Sigmoid colon (tissue), 7 donors: Measurements from ENCODE around the gene WNT7A. TPM values are rescaled to one million over a fixed set of nuclear protein-coding genes. Genes with fewer than 3 reads are reported as not detected.

Experiments used
- DNase-seq: peaks from one replicate; pipeline ENCODE4 v3.0.0-alpha.2; 2019
- H3K27ac ChIP-seq, 4 donors: fragments of 200-600 bp; sonication (generic); one replicate each; pipeline ENCODE4 v1.5.1; 2016 to 2019; ENCODE audit warnings: mild to moderate bottlenecking in 1 of 4
- H3K27me3 ChIP-seq, 3 donors: fragments of 200-600 bp; sonication (generic); one replicate each; pipeline ENCODE4 v1.5.1; 2019; ENCODE audit warnings: mild to moderate bottlenecking in 1 of 3
- H3K36me3 ChIP-seq, 4 donors: fragments of 200-600 bp; sonication (generic); one replicate each; pipeline ENCODE4 v1.5.1; 2016 to 2019
- H3K4me1 ChIP-seq, 4 donors: fragments of 200-600 bp; sonication (generic); one replicate each; pipeline ENCODE4 v1.5.1; 2017 to 2019
- H3K4me3 ChIP-seq, 4 donors: fragments of 200-600 bp; sonication (generic); one replicate each; pipeline ENCODE4 v1.5.1; 2017 to 2019; ENCODE audit warnings: mild to moderate bottlenecking in 2 of 4, moderate library complexity in 1 of 4
- H3K9me3 ChIP-seq, 4 donors: fragments of 200-600 bp in 3 of 4; sonication (generic) in 3 of 4; one replicate each; pipeline versions ENCODE4 v1.5.1 to v1.6.1; 2013 to 2019
- EP300 ChIP-seq, 4 donors: sonication (generic); formaldehyde crosslinking; IDR thresholded peaks; one replicate each; pipeline ENCODE4 v1.6.1; 2017; ENCODE audit warnings: antibody characterized with exemption in 4 of 4
- POLR2A ChIP-seq, 2 donors: fragments of 450-650 bp; IDR thresholded peaks; one replicate each; pipeline ENCODE4 v1.6.1; 2016; ENCODE audit warnings: antibody characterized with exemption in 2 of 2, mild to moderate bottlenecking in 2 of 2, moderate library complexity in 2 of 2
- POLR2AphosphoS5 ChIP-seq, 4 donors: sonication (generic); formaldehyde crosslinking; IDR thresholded peaks; one replicate each; pipeline ENCODE4 v1.6.1; 2017; ENCODE audit warnings: antibody characterized with exemption in 4 of 4
- whole genome bisulfite sequencing, 2 donors: extraction: QIAGEN DNeasy Blood & Tissue Kit; methylation state at CpG; one replicate each; pipeline ENCODE4 v1.1.7; 2013; 5-methylcytosine and 5-hydroxymethylcytosine counted together
- intact Hi-C: fragments of 100-400 bp; cut with DNase I; formaldehyde crosslinking; loops from one replicate; pipeline ENCODE4 v1.15.1; 2023
- polyA plus RNA-seq, 3 donors: library from polyadenylated mRNA; stranded (reverse); fragments of 200-250 nt; gene quantifications; one replicate each; pipeline ENCODE4 v1.2.3, GENCODE V29; 2013
- total RNA-seq, 4 donors: library from RNA; depleted of rRNA; stranded (reverse); fragments of >200 nt; gene quantifications; one replicate each; pipeline ENCODE4 v1.1.0, GENCODE V29; 2016
- TF ChIP-seq, protein P1 (sequence below), 4 experiments: fragments of 450-650 bp in 3 of 4; fragments of 200-600 bp in 1 of 4; IDR thresholded peaks; one replicate each; pipeline ENCODE4 v1.5.1; 2016 to 2019; ENCODE audit warnings: antibody characterized with exemption in 4 of 4, mild to moderate bottlenecking in 3 of 4, moderate library complexity in 2 of 4
- donor health status: healthy with polysubstance abuse.
- donor health status: Bipolar disorder and iron deficiency.
- donor health status: healthy.

Gene WNT7A
- total and polyA plus RNA-seq, 7 donors, result 0.03 TPM; not detected in 6

- peaks cover 0 to 27% (median 0%) of the 10 kb centered on the region in 3 donors for H3K27me3 ChIP-seq
- no peak overlapping the region for H3K4me3 ChIP-seq
- no peaks in the 10 kb centered on the region for H3K36me3 ChIP-seq
- WGBS, 2 donors, result 67 to 82% methylated on average over 17 of the region's 17 CpGs
- no peak overlapping the region for H3K27ac ChIP-seq
- TF ChIP-seq POLR2AphosphoS5 (IDR thresholded peaks at IDR 0.05), result no peak
- TF ChIP-seq, protein P1, sequence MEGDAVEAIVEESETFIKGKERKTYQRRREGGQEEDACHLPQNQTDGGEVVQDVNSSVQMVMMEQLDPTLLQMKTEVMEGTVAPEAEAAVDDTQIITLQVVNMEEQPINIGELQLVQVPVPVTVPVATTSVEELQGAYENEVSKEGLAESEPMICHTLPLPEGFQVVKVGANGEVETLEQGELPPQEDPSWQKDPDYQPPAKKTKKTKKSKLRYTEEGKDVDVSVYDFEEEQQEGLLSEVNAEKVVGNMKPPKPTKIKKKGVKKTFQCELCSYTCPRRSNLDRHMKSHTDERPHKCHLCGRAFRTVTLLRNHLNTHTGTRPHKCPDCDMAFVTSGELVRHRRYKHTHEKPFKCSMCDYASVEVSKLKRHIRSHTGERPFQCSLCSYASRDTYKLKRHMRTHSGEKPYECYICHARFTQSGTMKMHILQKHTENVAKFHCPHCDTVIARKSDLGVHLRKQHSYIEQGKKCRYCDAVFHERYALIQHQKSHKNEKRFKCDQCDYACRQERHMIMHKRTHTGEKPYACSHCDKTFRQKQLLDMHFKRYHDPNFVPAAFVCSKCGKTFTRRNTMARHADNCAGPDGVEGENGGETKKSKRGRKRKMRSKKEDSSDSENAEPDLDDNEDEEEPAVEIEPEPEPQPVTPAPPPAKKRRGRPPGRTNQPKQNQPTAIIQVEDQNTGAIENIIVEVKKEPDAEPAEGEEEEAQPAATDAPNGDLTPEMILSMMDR (IDR thresholded peaks at IDR 0.05), result no peak
- no peak for TF ChIP-seq EP300 (IDR thresholded peaks at IDR 0.05)
- TF ChIP-seq POLR2A (IDR thresholded peaks at IDR 0.05), result no peak
- no peak for DNase-seq
- no peaks in the 10 kb centered on the region for H3K9me3 ChIP-seq
- no peaks in the 10 kb centered on the region for H3K4me1 ChIP-seq
- intact Hi-C loops, result no loop called here
These were observed 27.8 kb downstream of the WNT7A start for GRCh38 chr3:13851997-13852637.

GRCh38 chr3:13851091-13851849 lies 28.6 kb downstream of the WNT7A start:
- H3K4me1 ChIP-seq, result no peaks in the 10 kb centered on the region
- peaks cover 0 to 21% (median 0%) of the 10 kb centered on the region in 3 donors for H3K27me3 ChIP-seq
- no peaks in the 10 kb centered on the region for H3K36me3 ChIP-seq
- TF ChIP-seq POLR2A (IDR thresholded peaks at IDR 0.05), result no peak
- no peak for TF ChIP-seq POLR2AphosphoS5 (IDR thresholded peaks at IDR 0.05)
- TF ChIP-seq, protein P1 (IDR thresholded peaks at IDR 0.05), result no peak
- no peak for TF ChIP-seq EP300 (IDR thresholded peaks at IDR 0.05)
- intact Hi-C loops, result no loop called here
- 69 to 71% methylated on average over 15 of the region's 15 CpGs for WGBS, 2 donors
- DNase-seq, result no peak
- H3K4me3 ChIP-seq, result no peak overlapping the region
- no peaks in the 10 kb centered on the region for H3K9me3 ChIP-seq
- H3K27ac ChIP-seq, result no peak overlapping the region

DNA sequence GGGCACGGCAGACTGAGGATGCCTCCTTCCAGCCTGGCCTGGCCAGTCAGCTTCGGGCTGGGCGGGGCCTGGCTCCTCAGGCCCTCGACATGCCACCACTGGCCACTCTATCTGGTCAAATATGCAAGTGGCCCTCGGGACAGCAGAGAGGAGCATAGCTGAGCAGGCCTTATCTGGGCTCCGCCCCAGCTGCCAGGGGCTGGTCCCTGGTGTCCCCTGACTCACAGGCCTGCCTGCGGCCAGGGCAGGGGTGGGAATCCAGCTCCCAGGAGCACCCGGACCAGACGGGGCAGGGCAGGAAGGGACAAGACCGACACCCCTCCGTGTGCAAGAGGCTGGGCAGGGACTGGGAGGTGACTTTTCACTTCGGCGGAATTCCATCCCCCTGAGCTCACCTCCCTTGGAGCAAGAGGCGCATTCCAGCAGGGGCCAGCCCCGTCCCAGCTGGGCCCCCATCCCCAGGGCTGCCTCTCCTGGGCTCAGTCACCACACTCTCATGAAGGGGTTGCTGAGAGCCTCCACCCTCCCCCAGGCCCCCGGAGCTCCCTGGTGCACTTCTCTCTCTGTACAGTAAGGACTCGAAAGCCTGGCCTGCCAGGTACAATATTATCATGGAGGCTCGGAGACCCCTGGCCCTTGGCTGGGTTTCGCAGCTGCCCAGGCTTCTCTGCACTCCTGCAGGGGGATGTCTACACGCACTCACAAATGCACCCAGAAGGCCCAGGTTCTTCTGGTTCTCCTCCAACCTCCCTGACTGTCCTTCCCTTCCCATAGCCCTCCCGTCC lies 29.5 kb downstream of the WNT7A start:
- Histone ChIP-seq H3K27me3 (peaks cover 0 to 16% (median 1%) of the 10 kb centered on the region in 3 donors), H3K4me3 (no peak overlapping the region), H3K4me1 (no peaks in the 10 kb centered on the region), H3K27ac (no peak overlapping the region), H3K9me3 (no peaks in the 10 kb centered on the region), H3K36me3 (no peaks in the 10 kb centered on the region)
- WGBS, 2 donors, result 43 to 73% methylated on average over 21 of the region's 21 CpGs
- TF ChIP-seq EP300 (IDR thresholded peaks at IDR 0.05) (no peak), POLR2AphosphoS5 (IDR thresholded peaks at IDR 0.05) (no peak), POLR2A (IDR thresholded peaks at IDR 0.05) (no peak)
- TF ChIP-seq, protein P1 (IDR thresholded peaks at IDR 0.05), result no peak
- DNase-seq, result no peak
- intact Hi-C loops, result no loop called here

- H3K27ac ChIP-seq, result no peak overlapping the region
- WGBS, 2 donors, result 66 to 76% methylated on average over 5 of the region's 5 CpGs
- no peaks in the 10 kb centered on the region for H3K4me1 ChIP-seq
- no peaks in the 10 kb centered on the region for H3K9me3 ChIP-seq
- intact Hi-C loops, result no loop called here
- no peak overlapping the region for H3K4me3 ChIP-seq
- no peak for DNase-seq
- peaks cover 0 to 22% (median 4%) of the 10 kb centered on the region in 3 donors for H3K27me3 ChIP-seq
- no peaks in the 10 kb centered on the region for H3K36me3 ChIP-seq
- TF ChIP-seq POLR2A (IDR thresholded peaks at IDR 0.05), result no peak
These were observed 30.9 kb downstream of the WNT7A start for GRCh38 chr3:13849018-13849417.
